ENCODE measurements around the gene BLCAP. TPM values are rescaled to one million over a fixed set of nuclear protein-coding genes. Genes with fewer than 3 reads are reported as not detected.
"Not testable (repeated sequence)": the region's sequence is repeated elsewhere in the genome, so short reads cannot be mapped to it uniquely, and the experiment has no call there.

The BLCAP gene
- total RNA-seq, 1 donor from 2014 or later = 53.9 TPM

GRCh38 chr20:37513779-37514359, 13.8 kb downstream of the BLCAP start:
- DNase-seq = no peak

GRCh38 chr20:37511610-37512275, 15.9 kb downstream of the BLCAP start:
- DNase-seq = no peak

- DNase-seq = no peak
Observed at GRCh38 chr20:37510226-37510625, 17.4 kb downstream of the BLCAP start.

DNA sequence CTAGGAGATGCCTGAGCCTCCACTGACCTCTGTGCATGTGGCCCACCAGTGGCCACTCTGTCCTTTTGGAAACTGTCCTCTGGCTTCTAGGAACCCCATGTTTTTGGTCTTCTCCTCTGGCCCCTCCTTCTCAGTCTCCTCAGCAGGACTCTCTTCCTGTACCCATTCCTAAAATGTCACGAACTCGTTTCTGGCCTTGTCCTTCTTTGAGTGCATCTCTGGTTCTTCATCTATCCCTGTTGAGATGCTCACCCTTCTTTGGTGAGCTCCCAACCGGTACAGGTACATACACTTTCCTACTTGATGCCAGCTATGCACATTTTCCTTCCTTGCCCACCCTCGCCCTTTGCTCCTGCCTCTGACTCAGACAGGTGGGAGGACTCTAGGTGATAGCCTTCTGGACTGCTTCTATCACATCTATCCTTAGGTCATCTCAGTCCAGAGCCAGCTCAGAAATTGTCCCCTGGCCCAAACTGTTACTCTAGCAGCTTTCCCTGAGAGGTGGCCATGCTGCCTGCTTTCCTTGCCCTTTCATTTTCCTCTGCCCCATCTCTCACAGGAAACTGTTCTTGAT, 21.4 kb downstream of the BLCAP start:
- DNase-seq = no peak

GRCh38 chr20:37505263-37506151, 22.2 kb downstream of the BLCAP start:
- no peak for DNase-seq

DNA sequence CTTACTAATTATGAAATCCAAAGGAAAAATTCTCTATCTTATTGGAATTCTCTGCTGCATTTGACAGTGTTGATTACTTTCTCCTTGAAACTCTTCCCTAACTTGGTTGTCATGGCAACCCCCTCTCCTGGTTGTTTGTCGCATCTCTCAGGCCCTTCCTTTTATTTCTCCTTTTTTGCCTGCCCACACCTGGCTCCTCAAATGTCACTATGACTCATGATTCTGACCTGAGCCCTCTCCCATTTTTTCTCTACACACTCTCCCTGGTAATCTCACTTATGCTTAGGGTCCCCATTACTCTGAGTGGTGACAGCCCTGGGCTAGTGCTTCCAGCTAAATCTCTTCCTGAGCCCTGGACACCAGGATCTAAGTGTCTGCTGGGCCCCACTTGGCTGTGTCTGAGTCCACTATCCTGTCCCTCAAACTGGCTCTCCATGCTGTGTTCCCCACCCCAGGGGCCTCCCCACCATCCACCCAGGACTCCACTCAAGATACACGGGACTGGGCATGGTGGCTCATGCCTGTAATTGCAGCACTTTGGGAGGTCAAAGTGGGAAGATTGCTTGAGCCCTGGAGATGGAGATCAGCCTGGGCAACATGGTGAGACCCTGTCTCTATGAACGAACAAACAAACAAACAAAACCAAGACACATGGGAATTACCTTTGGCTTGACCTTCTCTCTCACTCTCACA, 23.1 kb downstream of the BLCAP start:
- no peak for DNase-seq

DNA sequence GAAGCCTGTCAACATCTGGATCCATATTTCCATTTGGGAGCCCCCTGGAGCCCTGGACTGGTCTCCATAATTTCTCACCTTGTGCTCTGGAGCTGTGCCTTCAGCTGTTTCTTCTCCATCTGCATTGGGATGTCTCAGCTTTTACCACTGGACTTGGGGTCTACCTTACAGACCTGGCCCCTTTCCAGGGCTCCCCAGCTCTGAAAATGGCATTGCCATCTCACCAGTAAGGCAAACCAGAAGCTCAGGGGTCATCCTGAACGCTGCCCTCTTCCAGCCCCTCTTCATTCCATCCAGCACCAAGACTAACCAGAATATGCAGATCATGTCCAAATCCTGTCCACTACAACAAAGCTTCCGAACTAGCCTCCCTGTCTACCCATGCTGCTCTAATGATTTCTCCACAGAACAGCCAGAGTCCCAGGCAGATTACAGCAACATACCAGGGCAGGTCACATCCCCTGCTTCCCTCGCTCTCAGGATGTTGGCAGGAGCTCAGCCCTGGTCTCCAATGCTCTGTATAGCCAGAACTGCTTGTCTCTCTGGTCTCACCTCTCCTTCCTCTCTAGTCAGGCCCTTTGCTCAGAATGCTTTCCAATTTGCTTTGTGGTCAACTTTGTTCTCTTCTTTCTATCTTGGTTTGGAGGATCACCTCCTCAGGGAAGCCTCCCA, 24.3 kb downstream of the BLCAP start:
- no peak for DNase-seq

GRCh38 chr20:37502654-37503053, 25.0 kb downstream of the BLCAP start:
- DNase-seq = no peak

DNA sequence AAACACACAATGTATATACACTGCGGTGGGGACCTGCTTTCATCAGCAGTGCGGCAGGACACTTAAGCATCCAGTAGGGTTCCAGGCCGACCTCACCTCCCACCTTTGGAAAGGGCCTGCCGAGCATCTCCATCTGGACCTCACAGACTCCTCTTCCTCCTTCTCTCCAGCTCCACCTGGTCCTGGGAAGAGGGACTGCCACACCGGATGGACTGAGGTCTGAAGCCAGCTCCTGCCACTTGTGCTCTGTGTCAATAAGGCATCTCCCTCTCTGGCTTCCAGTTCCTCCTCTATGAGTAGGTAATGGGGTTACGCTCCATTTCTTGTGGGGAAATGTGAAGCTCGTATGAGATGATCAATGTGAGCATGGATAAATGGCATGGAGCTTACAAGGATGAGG, 25.7 kb downstream of the BLCAP start:
- no peak for DNase-seq

DNA sequence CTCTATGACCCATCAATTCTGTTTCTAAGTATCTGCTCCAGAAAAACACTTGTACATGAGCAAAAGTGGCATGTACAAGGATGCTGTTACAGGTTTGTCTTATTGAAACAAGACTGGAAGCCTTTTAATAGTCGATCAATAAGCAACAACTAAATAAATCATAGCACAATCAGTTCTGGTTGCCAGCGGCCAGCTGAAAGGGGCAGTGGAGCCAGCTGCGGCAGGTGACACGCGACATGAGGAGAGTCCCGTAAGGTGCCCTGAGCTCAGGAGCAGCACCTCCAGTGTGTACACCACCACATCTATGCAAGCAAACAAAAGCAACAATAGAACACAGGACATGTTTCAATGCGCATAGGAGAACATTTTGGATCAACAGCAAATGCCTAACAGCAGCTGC, 27.4 kb downstream of the BLCAP start:
- DNase-seq = no peak

DNA sequence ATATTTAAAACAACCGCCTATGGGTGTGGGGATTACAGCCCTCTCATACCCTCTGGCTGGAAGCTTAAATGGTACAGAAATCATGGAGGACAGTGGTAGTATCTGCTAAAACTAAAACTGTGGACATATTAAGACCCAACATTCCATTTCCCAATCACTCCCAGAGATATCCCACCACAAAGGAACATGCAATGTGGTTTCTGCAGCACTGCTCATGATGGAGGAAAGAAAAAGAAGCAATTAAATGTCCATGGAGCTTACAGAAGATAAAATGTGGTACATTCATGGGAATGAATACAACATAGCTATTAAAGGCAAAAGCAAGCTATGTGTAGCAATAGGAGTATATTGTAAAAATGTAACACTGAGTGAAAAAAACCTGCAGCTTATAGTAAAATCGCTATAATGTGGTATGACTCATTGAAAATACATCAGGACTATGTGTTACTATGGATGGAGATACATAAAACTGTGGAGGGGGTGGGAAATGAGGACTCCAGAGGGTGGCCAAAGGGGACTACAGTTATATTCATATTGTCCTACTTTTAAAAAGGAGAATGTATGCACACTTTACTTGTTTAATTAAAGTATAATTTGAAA, 29.5 kb downstream of the BLCAP start:
- no peak for DNase-seq

DNA sequence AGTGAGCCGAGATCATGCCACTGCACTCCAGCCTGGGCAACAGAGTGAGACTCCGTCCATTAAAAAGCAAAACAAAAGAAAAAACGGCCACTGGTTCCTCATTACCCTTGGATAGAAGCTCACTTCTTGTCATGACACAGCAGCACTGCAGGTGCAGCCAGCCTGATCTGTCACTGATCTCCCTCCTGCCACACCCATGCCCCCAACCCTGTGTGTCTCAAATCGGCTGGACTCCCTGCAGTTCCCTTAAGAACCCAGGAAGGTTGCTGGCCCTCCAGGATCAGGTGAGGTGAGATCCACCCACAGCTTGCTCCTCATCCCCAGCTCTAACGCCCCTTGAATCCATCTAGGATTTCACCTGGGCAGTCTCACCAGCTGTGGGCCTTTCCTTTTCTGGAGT, 32.9 kb downstream of the BLCAP start:
- no peak for DNase-seq

DNA sequence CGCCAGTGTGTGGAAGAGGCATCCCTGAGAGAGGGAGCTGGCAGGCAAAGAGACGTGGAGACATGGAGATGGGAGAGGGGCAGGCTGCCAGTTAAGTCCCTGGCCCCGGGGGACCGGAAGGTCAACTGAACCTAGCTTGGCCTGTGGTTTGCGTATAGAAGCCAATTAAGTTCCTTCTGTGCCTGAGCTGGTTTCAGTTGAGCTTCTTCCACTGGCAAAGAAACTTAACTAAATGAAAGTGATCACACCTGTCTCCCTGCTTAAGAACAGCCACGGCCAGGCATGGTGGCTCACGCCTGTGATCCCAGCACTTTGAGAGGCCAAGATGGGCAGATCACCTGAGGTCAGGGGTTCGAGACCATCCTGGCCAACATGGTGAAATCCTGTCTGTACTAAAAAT, 33.4 kb downstream of the BLCAP start:
- DNase-seq = no peak

DNA sequence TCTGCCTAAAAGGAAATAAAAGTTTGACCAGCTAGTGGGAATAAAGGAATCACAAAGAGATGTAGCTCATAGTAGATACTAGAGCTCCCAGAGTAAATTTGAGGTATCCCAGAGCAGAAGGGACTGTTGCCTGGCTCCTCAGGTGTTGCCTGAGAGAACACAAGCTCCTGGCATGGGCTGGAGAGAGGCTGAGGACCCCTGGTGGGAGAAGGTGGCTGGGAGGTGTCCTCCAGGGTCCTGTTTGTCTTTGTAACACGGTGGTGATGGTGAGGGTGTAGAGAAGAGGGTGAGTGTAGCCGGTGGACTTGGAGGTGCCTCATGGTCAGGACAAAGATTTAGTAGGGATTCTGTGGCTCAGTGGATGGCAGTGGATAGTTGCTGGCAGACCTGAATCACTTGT, 34.7 kb downstream of the BLCAP start:
- DNase-seq = no peak

DNA sequence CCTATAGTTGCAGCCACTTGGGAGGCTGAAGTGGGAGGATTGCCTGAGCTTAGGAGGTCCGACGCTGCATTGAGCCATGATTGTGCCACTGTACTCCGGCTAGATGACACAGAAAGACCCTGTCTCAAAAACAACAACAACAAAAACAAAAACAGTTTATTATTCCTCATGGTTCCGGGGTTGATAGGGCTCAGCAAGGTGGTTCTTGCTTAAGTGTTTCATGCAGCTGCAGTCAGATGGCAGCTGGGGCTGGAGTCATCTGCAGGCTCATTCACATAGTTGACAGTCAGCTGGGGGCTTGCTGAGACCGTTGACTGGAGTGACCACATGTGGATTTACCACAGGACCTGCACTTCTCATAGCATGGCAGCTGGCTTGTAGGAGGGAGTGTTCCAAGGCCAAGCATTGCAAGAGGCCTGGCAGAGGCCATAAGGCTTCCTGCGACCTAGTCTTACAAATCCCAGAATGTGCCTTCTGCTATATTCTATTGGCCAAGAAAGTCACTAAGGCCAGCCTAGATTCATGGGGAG, 35.5 kb downstream of the BLCAP start:
- no peak for DNase-seq

- DNase-seq = no peak
Observed at GRCh38 chr20:37490663-37491350, 36.9 kb downstream of the BLCAP start.

- not testable (repeated sequence) for DNase-seq
Observed at GRCh38 chr20:37486209-37486608, 41.5 kb downstream of the BLCAP start.

GRCh38 chr20:37484331-37484730, 43.3 kb downstream of the BLCAP start:
- peak; percentile 6 for DNase-seq

DNA sequence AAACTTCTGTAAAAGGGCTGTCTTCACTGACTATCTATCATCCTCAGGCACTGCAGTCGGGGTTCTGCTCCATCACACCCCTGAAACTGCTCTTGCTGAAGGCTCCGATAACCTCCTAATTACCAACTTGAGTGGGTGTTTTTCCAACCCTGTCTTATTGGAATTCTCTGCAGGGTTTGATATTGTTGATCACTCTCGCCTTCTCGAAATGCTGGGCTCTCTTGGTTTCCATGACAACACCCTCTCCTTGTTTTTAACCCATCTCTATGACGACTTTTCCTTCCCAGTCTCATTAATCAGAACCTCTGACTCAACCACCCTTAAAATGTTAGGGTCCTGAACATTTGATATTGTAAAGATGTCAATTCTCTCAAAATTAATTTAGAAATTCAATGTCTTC, 46.1 kb downstream of the BLCAP start:
- DNase-seq = no peak

DNA sequence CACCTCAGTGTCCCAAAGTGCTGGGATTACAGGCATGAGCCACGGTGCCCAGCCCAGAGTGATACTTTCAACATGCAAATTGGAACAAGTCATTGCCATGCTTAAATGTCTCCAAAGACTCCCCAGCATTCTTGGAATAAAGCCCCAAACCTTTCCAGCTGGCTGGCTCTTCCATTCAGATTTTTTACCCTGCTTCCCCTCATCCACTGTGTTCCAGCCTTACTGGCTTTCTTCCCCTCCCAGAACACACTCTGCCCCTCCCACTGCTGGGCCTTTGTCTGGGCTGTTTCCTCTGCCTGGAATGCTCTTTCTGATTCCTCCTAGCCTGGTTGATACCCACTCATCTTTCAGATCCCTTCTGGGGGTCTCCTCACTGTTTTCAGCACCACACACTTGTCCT, 46.8 kb downstream of the BLCAP start:
- DNase-seq = no peak

Data from dermis blood vessel endothelial cell (primary cell).